GM12878 (cell line): Measurements from ENCODE around the gene GAD2. TPM values are rescaled to one million over a fixed set of nuclear protein-coding genes. Genes with fewer than 3 reads are reported as not detected.

Experiments used
- ATAC-seq: fragments of 200-7000 bp; cut with Tn5 transposase; 3 replicates; pipeline ENCODE4 v1.9.1; 2020; ENCODE audit warnings: mild to moderate bottlenecking, moderate library complexity
- BruUV-seq: library from RNA; stranded (reverse); fragments of 400-500 nt; replicated peaks from 2 replicates; lab custom pipeline; 2021; lab: Mats Ljungman, UMichigan
- CTCF ChIA-PET: fragments of 300-600 bp; sonication (Branson Sonifier 250); formaldehyde crosslinking; extraction: SDS; loops from one replicate; lab custom pipeline; 2021; ENCODE audit warnings: inconsistent platforms; lab: Yijun Ruan, JAX
- POLR2A ChIA-PET: fragments of 350-600 bp; formaldehyde crosslinking; extraction: SDS; loops from one replicate; lab custom pipeline; 2021; ENCODE audit warnings: inconsistent platforms; lab: Charles Lee
- RAD21 ChIA-PET: fragments of 300-600 bp; sonication (Branson Sonifier 250); formaldehyde crosslinking; loops from one replicate; lab custom pipeline; 2023; ENCODE audit warnings: antibody characterized with exemption; ENCODE audit not compliant: unreplicated experiment; lab: Charles Lee
- SMC1A ChIA-PET: fragments of 300-600 bp; sonication (Branson Sonifier 250); formaldehyde crosslinking; loops from one replicate; lab custom pipeline; 2023; ENCODE audit not compliant: unreplicated experiment, uncharacterized antibody; lab: Charles Lee
- DNase-seq: peaks from one replicate; pipeline ENCODE4 v3.0.0-alpha.2; 2011; ENCODE audit warnings: low read depth, low spot score
- FAIRE-seq: peaks from 3 replicates; lab custom pipeline; 2011; peaks lifted over from hg19 to GRCh38; lab: Jason Lieb, UNC
- H2AFZ ChIP-seq: 2 replicates; pipeline ENCODE4 v1.6.0; 2011; ENCODE audit warnings: low read depth, low read length, control low read depth; ENCODE audit not compliant: control insufficient read depth
- H3K27ac ChIP-seq: 2 replicates; pipeline ENCODE4 v1.5.1; 2011; ENCODE audit warnings: control low read depth; ENCODE audit not compliant: control insufficient read depth, insufficient read depth
- H3K27me3 ChIP-seq, 2 experiments: replicated peaks in 1 of 2; 2 replicates each; pipeline versions ENCODE4 v1.6.0 to v1.6.1; 2011; ENCODE audit warnings: low read length in 1 of 2; ENCODE audit not compliant: control insufficient read depth in 2 of 2, insufficient read depth in 2 of 2
- H3K36me3 ChIP-seq, 2 experiments: 2 replicates each; pipeline ENCODE4 v1.5.1; 2011; ENCODE audit warnings: low read length in 1 of 2; ENCODE audit not compliant: control insufficient read depth in 2 of 2, insufficient read depth in 2 of 2
- H3K4me1 ChIP-seq: 2 replicates; pipeline ENCODE4 v1.6.1; 2011; ENCODE audit warnings: mild to moderate bottlenecking, low read length, moderate library complexity, mixed read lengths; ENCODE audit not compliant: control insufficient read depth, insufficient read depth
- H3K4me2 ChIP-seq: 2 replicates; pipeline ENCODE4 v1.6.0; 2011; ENCODE audit warnings: control low read depth; ENCODE audit not compliant: control insufficient read depth, insufficient read depth
- H3K4me3 ChIP-seq: fragments of 200-600 bp; sonication (generic); 2 replicates; pipeline ENCODE4 v1.5.1; 2016
- H3K79me2 ChIP-seq: 2 replicates; pipeline ENCODE4 v1.6.0; 2011; ENCODE audit warnings: low read length; ENCODE audit not compliant: control insufficient read depth, insufficient read depth
- H3K9ac ChIP-seq: 2 replicates; pipeline ENCODE4 v1.8.0; 2011; ENCODE audit warnings: low read length, control low read depth, mixed read lengths; ENCODE audit not compliant: control insufficient read depth, insufficient read depth
- H3K9me3 ChIP-seq: replicated peaks from 3 replicates; pipeline ENCODE4 v1.5.1; 2011; ENCODE audit warnings: mild to moderate bottlenecking, low read length; ENCODE audit not compliant: control insufficient read depth, insufficient read depth
- H4K20me1 ChIP-seq: 2 replicates; pipeline ENCODE4 v1.6.0; 2011; ENCODE audit not compliant: control insufficient read depth, insufficient read depth
- NR2C2 ChIP-seq: IDR thresholded peaks from 2 replicates; pipeline ENCODE4 v1.6.1; 2011; ENCODE audit warnings: borderline replicate concordance, low read depth; ENCODE audit not compliant: control insufficient read depth, insufficient read length
- POLR2AphosphoS2 ChIP-seq: IDR thresholded peaks from 2 replicates; pipeline ENCODE4 v1.6.1; 2011; ENCODE audit warnings: low read depth, mild to moderate bottlenecking, low read length, improper control_type of control experiment, moderate library complexity
- TAF1 ChIP-seq: IDR thresholded peaks from 2 replicates; pipeline ENCODE4 v1.6.1; 2011; ENCODE audit warnings: mild to moderate bottlenecking, low read depth, low read length, borderline replicate concordance
- TCF7 ChIP-seq: IDR thresholded peaks from 2 replicates; pipeline ENCODE4 v1.6.1; 2014; ENCODE audit warnings: antibody characterized with exemption, borderline replicate concordance
- ZSCAN29 ChIP-seq: fragments of 450-650 bp; IDR thresholded peaks from 2 replicates; pipeline ENCODE4 v1.6.1; 2017; ENCODE audit warnings: mild to moderate bottlenecking, moderate library complexity
- WGBS: methylation state at CpG from one replicate; pipeline ENCODE4 v1.1.6; 2016; ENCODE audit warnings: low lambda C conversion rate; ENCODE audit not compliant: insufficient replicate concordance, insufficient coverage; ENCODE audit errors: missing lambda C conversion rate; 5-methylcytosine and 5-hydroxymethylcytosine counted together
- in situ Hi-C: fragments of 300-500 bp; cut with MboI; formaldehyde crosslinking; loops from 9 replicates; pipeline ENCODE4 v1.14.3; 2018; ENCODE audit warnings: mixed read lengths
- intact Hi-C: fragments of 100-400 bp; cut with micrococcal nuclease; formaldehyde crosslinking; loops from one replicate; pipeline ENCODE4 v1.14.2; 2022; ENCODE audit not compliant: unreplicated experiment
- polyA plus RNA-seq, 11 experiments: library from polyadenylated mRNA; depleted of rRNA in 4 of 11; unstranded in 6 of 11; stranded (reverse) in 5 of 11; fragments of >200 nt; fragmentation: Nextera tagmentation in 4 of 11; fragmentation: Illumina TruSeq in 1 of 11; extraction: Ambion mirVana in 4 of 11; extraction: Trizol in 1 of 11; gene quantifications; 1 replicate in 1 of 11; 2 replicates in 10 of 11; pipeline versions ENCODE4 v1.2.1 to v1.2.3, GENCODE V29; 2011 to 2016; ENCODE audit warnings: inconsistent platforms in 2 of 11, missing spikeins in 2 of 11, low read depth in 1 of 11
- total RNA-seq, 4 experiments: library from RNA; depleted of rRNA in 3 of 4; stranded (reverse); fragments of >200 nt in 3 of 4; fragmentation: Illumina TruSeq in 1 of 4; extraction: Trizol in 1 of 4; gene quantifications; 2 replicates each; pipeline versions ENCODE4 v1.2.1 to v1.2.3, GENCODE V29; 2013 to 2021
- TF ChIP-seq, protein P1 (sequence below): fragments of 450-650 bp; IDR thresholded peaks from 2 replicates; pipeline ENCODE4 v1.6.1; 2017; ENCODE audit warnings: low read depth, mild to moderate bottlenecking, moderate library complexity
- TF ChIP-seq, protein P2 (sequence below): IDR thresholded peaks from 2 replicates; pipeline ENCODE4 v1.6.1; 2012; ENCODE audit warnings: low read depth, low read length, improper control_type of control experiment

Gene GAD2
- total and polyA plus RNA-seq, 10 of the 15 experiments (the other 5 are each of a cell fraction or from before 2014, with no cell fraction given), result not detected

DNA sequence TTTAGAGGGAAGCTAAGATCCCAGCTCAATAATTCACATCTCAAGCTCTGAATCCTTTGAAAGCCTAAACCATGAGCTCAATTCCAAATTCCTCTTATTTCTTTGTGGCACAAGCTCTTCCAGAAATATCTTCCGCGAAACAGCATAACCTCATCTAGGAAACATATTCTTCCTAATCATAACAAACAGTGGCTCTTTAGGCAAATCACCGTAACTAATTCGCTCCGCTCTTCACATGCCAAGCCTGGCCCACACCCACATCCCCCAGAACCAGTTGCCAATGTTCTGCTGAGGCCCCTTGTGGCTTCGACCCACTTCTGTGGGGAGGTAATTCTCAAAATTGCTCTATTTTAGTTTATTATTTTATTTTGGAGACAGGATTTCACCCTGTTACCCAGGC is 19.2 kb downstream of the GAD2 start:
- SMC1A ChIA-PET, result no interaction called here
- Histone ChIP-seq H3K9me3 (no peaks in the 10 kb centered on the region), H3K4me3 (no peak overlapping the region), H4K20me1 (no peaks in the 10 kb centered on the region), H2AFZ (no peak overlapping the region), H3K27ac (no peak overlapping the region), H3K9ac (no peak overlapping the region), H3K27me3 (peaks cover 2 to 4% of the 10 kb centered on the region in 2 experiments; a peak in 2 of 4 replicates), H3K36me3 (no peaks in the 10 kb centered on the region), H3K4me1 (no peaks in the 10 kb centered on the region), H3K79me2 (no peaks in the 10 kb centered on the region), H3K4me2 (no peak overlapping the region)
- FAIRE-seq (no peak), DNase-seq (no peak), ATAC-seq (no peak)
- no TSS peak for BruUV-seq
- RAD21 ChIA-PET, result no interaction called here
- CTCF ChIA-PET, result interaction anchor here (0.6 kb wide), 1 partner anchor 523 kb away, joined by 3 read pairs; no protein-coding TSS in a partner anchor
- intact Hi-C loops, result no loop called here
- no peak for TF ChIP-seq TCF7
- TF ChIP-seq TAF1, result no peak
- 81% methylated on average over 6 of the region's 6 CpGs for WGBS
- POLR2A ChIA-PET, result no interaction called here
- in situ Hi-C loops, result no loop called here

DNA sequence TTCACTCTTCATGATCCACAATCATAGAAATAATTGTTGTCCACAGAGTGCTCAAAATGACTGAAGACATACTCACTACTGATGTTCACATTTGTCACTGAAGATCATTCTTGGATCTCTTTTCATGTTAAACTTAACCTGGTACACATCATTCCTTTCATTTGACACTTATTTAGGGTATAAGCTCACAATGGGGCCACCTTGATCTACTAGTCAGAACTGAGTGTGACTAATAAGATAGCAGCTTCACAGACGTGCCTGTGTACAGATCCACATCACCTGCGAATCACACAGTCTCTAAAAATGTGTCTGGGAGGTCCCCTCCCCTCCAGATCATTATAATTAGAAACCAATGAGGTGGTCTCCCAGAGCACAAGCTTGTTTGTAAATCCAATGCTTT is 21.8 kb downstream of the GAD2 start:
- ChIA-PET CTCF (no interaction called here), SMC1A (interaction anchor here (0.8 to 1.0 kb wide), 2 partner anchors 13 to 19 kb away, joined by 3 read pairs; no protein-coding TSS in a partner anchor), POLR2A (interaction anchor here (0.6 kb wide), 1 partner anchor 10 kb away, joined by 5 read pairs; no protein-coding TSS in a partner anchor)
- BruUV-seq, result no TSS peak
- intact Hi-C loops (no loop called here), in situ Hi-C loops (no loop called here)
- no peak for ATAC-seq
- FAIRE-seq, result no peak
- H4K20me1 ChIP-seq, result no peaks in the 10 kb centered on the region
- no peak for DNase-seq
- peaks cover 2 to 4% of the 10 kb centered on the region in 2 experiments; a peak in 2 of 4 replicates for H3K27me3 ChIP-seq
- H3K9me3 ChIP-seq, result no peaks in the 10 kb centered on the region
- TF ChIP-seq NR2C2 (no peak), POLR2AphosphoS2 (no peak), ZSCAN29 (no peak)
- TF ChIP-seq, protein P1, sequence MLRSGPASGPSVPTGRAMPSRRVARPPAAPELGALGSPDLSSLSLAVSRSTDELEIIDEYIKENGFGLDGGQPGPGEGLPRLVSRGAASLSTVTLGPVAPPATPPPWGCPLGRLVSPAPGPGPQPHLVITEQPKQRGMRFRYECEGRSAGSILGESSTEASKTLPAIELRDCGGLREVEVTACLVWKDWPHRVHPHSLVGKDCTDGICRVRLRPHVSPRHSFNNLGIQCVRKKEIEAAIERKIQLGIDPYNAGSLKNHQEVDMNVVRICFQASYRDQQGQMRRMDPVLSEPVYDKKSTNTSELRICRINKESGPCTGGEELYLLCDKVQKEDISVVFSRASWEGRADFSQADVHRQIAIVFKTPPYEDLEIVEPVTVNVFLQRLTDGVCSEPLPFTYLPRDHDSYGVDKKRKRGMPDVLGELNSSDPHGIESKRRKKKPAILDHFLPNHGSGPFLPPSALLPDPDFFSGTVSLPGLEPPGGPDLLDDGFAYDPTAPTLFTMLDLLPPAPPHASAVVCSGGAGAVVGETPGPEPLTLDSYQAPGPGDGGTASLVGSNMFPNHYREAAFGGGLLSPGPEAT, result no peak
- TF ChIP-seq, protein P2, sequence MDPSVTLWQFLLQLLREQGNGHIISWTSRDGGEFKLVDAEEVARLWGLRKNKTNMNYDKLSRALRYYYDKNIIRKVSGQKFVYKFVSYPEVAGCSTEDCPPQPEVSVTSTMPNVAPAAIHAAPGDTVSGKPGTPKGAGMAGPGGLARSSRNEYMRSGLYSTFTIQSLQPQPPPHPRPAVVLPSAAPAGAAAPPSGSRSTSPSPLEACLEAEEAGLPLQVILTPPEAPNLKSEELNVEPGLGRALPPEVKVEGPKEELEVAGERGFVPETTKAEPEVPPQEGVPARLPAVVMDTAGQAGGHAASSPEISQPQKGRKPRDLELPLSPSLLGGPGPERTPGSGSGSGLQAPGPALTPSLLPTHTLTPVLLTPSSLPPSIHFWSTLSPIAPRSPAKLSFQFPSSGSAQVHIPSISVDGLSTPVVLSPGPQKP, result no peak
- TF ChIP-seq, all 136 proteins: peak for 0
- H3K4me2 ChIP-seq, result no peak overlapping the region
- H3K27ac ChIP-seq, result no peak overlapping the region
- H3K79me2 ChIP-seq, result no peaks in the 10 kb centered on the region
- 0% methylated on average over 2 of the region's 2 CpGs for WGBS
- no peak overlapping the region for H2AFZ ChIP-seq
- H3K4me1 ChIP-seq, result no peaks in the 10 kb centered on the region
- H3K36me3 ChIP-seq, result no peaks in the 10 kb centered on the region
- RAD21 ChIA-PET, result no interaction called here
- H3K4me3 ChIP-seq, result no peak overlapping the region
- H3K9ac ChIP-seq, result no peak overlapping the region
